ENCODE measurements around the gene CEP250.

DNA sequence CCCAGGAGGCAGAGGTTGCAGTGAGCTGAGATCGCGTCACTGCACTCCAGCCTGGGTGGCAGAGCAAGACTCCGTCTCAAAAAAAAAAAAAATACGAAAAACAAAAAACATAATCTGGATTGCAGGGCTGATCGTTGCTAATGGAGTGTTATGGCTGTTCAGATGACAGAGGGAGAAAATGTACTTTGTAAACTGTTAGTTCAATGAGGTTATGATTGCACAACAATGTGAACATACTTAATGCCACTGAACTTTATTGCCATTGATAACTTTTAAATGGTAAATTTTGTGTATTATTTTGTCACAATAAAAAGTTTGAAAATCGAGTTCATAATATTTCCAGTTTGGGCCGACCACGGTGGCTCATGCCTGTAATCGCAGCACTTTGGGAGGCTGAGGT, 63.6 kb downstream of the CEP250 start:
- TF ChIP-seq, protein P1, sequence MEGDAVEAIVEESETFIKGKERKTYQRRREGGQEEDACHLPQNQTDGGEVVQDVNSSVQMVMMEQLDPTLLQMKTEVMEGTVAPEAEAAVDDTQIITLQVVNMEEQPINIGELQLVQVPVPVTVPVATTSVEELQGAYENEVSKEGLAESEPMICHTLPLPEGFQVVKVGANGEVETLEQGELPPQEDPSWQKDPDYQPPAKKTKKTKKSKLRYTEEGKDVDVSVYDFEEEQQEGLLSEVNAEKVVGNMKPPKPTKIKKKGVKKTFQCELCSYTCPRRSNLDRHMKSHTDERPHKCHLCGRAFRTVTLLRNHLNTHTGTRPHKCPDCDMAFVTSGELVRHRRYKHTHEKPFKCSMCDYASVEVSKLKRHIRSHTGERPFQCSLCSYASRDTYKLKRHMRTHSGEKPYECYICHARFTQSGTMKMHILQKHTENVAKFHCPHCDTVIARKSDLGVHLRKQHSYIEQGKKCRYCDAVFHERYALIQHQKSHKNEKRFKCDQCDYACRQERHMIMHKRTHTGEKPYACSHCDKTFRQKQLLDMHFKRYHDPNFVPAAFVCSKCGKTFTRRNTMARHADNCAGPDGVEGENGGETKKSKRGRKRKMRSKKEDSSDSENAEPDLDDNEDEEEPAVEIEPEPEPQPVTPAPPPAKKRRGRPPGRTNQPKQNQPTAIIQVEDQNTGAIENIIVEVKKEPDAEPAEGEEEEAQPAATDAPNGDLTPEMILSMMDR (conservative IDR thresholded peaks at IDR 0.05), result no peak
- TF ChIP-seq EZH2 (IDR thresholded peaks at IDR 0.05; ENCODE audit: low read depth), result no peak

All from PC-9 (cell line).